Heart right ventricle (tissue), 16 donors: ENCODE measurements around the gene MAFB. TPM values are rescaled to one million over a fixed set of nuclear protein-coding genes. Genes with fewer than 3 reads are reported as not detected.
"Not testable (repeated sequence)": the region's sequence is repeated elsewhere in the genome, so short reads cannot be mapped to it uniquely, and the experiment has no call there.

ENCODE experiments used
- ATAC-seq, 8 donors: fragments of 200-7000 bp; cut with Tn5 transposase; one replicate each; pipeline ENCODE4 v1.9.1; 2020; ENCODE audit warnings: mild to moderate bottlenecking in 8 of 8, moderate library complexity in 8 of 8, moderate number of reproducible peaks in 1 of 8
- DNase-seq, 2 donors: peaks; one replicate each; pipeline ENCODE4 v3.0.0-alpha.2; 2020
- H3K27ac ChIP-seq, 10 donors: fragments of 200-600 bp; sonication (generic) in 2 of 10; one replicate each; pipeline versions ENCODE4 v1.5.0 to v1.8.0; 2020 to 2022; ENCODE audit warnings: mild to moderate bottlenecking in 3 of 10
- H3K27me3 ChIP-seq, 7 donors: fragments of 200-600 bp; one replicate each; pipeline ENCODE4 v1.8.0; 2021 to 2022; ENCODE audit warnings: mild to moderate bottlenecking in 2 of 7
- H3K36me3 ChIP-seq, 9 donors: fragments of 200-600 bp; sonication (generic) in 1 of 9; one replicate each; pipeline versions ENCODE4 v1.5.0 to v1.8.0; 2020 to 2022; ENCODE audit warnings: mild to moderate bottlenecking in 2 of 9
- H3K4me1 ChIP-seq, 9 donors: fragments of 200-600 bp; sonication (generic) in 1 of 9; one replicate each; pipeline versions ENCODE4 v1.5.0 to v1.8.0; 2020 to 2022; ENCODE audit warnings: mild to moderate bottlenecking in 4 of 9
- H3K4me3 ChIP-seq, 10 donors: fragments of 200-600 bp; sonication (generic) in 2 of 10; one replicate each; pipeline versions ENCODE4 v1.5.0 to v1.8.0; 2020 to 2022; ENCODE audit warnings: mild to moderate bottlenecking in 7 of 10, moderate library complexity in 2 of 10
- H3K9me3 ChIP-seq, 11 donors: fragments of 200-600 bp in 10 of 11; sonication (generic) in 2 of 11; one replicate each; pipeline versions ENCODE4 v1.5.0 to v1.8.0; 2013 to 2022; ENCODE audit warnings: mild to moderate bottlenecking in 2 of 11, control low read depth in 1 of 11, moderate library complexity in 1 of 11
- WGBS, 2 donors: extraction: QIAGEN DNeasy Blood & Tissue Kit; methylation state at CpG; one replicate each; pipeline ENCODE4 v1.1.7; 2013; ENCODE audit warnings: inconsistent platforms in 1 of 2; 5-methylcytosine and 5-hydroxymethylcytosine counted together
- intact Hi-C, 10 donors: fragments of 100-400 bp; cut with DNase I; formaldehyde crosslinking; loops; one replicate each; pipeline versions ENCODE4 v1.11.1 to v1.14.2; 2022
- long read RNA-seq, 3 donors: library from polyadenylated mRNA; unstranded; transcript quantifications; one replicate each; pipeline ENCODE4 v2.0.0, GENCODE V29; 2020 to 2021
- polyA plus RNA-seq, 2 donors: library from polyadenylated mRNA; stranded (reverse); fragments of 200-250 nt; gene quantifications; one replicate each; pipeline ENCODE4 v1.2.3, GENCODE V29; 2013
- total RNA-seq, 10 donors: library from RNA; stranded (reverse); fragmentation: NEBNext Ultra II Directional in 3 of 10; extraction: Animal tissue kit (Norgen Biotek cat#: 25700) in 3 of 10; gene quantifications; one replicate each; pipeline versions ENCODE4 v1.2.1 to v1.2.4, GENCODE V29; 2021 to 2023
- TF ChIP-seq, protein P1 (sequence below), 9 donors: fragments of 200-600 bp; sonication (generic) in 2 of 9; IDR thresholded peaks; one replicate each; pipeline versions ENCODE4 v1.5.0 to v1.8.0; 2021 to 2022; ENCODE audit warnings: antibody characterized with exemption in 9 of 9, mild to moderate bottlenecking in 5 of 9, moderate library complexity in 1 of 9
- donor health status: Arrhythmogenic right ventricular cardiomyopathy.
- donor health status: ischemic (EF 13 %, LVEDD 7.1; RV severe dilation, severe dysfunction).
- donor health status: healthy with polysubstance abuse.
- donor health status: DM: no; HTN: yes; CAD: no.
- donor health status: DM: no; HTN: no; CAD: no.
- donor health status: ischemic (EF 25% LVEDD 6.9; RV normal size, moderate dysfunction).
- donor health status: ischemic (EF 25% LVEDD 5.7; RV mildly dilated, moderate dysfunction).
- donor health status: healthy.
- donor health status: DM: yes; HTN: yes; CAD: no.
- donor health status: Ischemic cardiomyopathy.
- donor health status: ischemic (EF 35%, LVEDD 5.7; RV mildly dilated, moderate dysfunction).
- donor health status: nonischemic (EF 11% LVEDD 7.7; RV severe dilation, severe dysfunction).
- donor health status: DM: yes; HTN: yes; CAD: no.
- donor health status: PGD.
- donor health status: ischemic (EF 29% LVEDD 5.4; RV normal size, mild dysfunction).
- donor health status: nonischemic (EF 23%, LVEDD 6.1; RV moderate dilation, normal function).

The MAFB gene
- total RNA-seq, result 10 to 100 TPM in 4 of 10 donors, 1 to 10 TPM in 6; 3.2 to 32.0 (median 7.1) TPM
- 1 to 10 TPM; 3.8 to 6.4 TPM for polyA plus RNA-seq
- long read RNA-seq, donor 1, transcript MAFB-201 (1 exons, 3,393 nt), result major isoform, 31 of 31 reads
- long read RNA-seq, donor 1, partial matches to known transcripts, result 0 of 31 reads
- long read RNA-seq, donor 1, other reads (novel, unspliced or antisense), result 0 of 31 reads
- long read RNA-seq, donor 2, transcript MAFB-201 (1 exons, 3,393 nt), result major isoform, 16 of 16 reads
- long read RNA-seq, donor 2, partial matches to known transcripts, result 0 of 16 reads
- long read RNA-seq, donor 2, other reads (novel, unspliced or antisense), result 0 of 16 reads
- long read RNA-seq, donor 3, transcript MAFB-201 (1 exons, 3,393 nt), result major isoform, 27 of 27 reads
- long read RNA-seq, donor 3, partial matches to known transcripts, result 0 of 27 reads
- long read RNA-seq, donor 3, other reads (novel, unspliced or antisense), result 0 of 27 reads

DNA sequence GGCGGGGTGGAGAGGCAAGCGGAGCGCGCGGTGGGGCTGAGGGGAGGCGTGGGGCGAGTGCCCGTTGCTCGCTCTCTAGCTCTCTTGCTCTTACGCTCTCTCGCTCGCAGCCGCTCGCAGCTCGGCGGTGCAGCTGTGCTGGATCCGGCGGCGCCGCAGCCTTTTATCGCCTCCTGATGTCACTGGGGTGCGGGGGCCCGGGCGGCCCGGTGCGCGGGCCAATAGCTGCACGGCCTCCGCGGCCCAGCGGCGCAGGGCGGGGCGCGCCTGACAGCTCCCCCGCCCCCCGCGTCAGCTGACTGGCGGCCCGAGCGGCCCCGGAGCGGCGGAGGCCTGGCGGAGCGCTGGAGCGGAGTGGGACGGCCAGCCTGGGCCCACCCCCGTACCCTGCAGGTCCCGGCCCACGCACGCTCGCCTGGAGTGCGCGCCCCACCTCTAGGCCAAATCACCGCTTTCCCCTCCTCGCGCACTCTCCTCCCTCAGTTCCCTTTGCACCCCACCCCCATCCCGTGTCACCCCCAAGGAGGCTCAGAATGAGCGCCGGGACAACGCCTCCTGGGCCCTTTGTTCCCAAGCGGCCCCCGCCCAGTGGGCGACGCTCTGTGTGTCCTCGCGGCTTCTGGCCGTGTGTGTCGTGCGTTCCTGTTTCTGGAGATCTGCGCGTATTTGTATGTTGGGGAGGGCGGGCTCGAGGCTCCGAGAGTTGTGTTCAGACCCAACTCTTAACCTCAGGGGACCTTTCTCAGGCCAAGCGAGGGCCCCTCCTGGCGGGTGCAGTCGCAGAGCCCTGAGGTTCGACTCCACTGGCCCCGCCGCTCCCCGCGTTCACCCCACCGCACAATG is at the start of gene MAFB:
Gene MAFB, minus strand, starts transcription at position 137 of the 843 bp plus-strand sequence. CDS start 386 bp downstream, outside the sequence.
- TF ChIP-seq, protein P1, sequence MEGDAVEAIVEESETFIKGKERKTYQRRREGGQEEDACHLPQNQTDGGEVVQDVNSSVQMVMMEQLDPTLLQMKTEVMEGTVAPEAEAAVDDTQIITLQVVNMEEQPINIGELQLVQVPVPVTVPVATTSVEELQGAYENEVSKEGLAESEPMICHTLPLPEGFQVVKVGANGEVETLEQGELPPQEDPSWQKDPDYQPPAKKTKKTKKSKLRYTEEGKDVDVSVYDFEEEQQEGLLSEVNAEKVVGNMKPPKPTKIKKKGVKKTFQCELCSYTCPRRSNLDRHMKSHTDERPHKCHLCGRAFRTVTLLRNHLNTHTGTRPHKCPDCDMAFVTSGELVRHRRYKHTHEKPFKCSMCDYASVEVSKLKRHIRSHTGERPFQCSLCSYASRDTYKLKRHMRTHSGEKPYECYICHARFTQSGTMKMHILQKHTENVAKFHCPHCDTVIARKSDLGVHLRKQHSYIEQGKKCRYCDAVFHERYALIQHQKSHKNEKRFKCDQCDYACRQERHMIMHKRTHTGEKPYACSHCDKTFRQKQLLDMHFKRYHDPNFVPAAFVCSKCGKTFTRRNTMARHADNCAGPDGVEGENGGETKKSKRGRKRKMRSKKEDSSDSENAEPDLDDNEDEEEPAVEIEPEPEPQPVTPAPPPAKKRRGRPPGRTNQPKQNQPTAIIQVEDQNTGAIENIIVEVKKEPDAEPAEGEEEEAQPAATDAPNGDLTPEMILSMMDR (IDR thresholded peaks at IDR 0.05), result no peak
- WGBS, 2 donors, result 0 to 1% methylated on average over 77 to 85 of the region's 85 CpGs
- H3K27me3 ChIP-seq, result peaks cover 18 to 99% (median 55%) of the 10 kb centered on the region in 7 donors
- peak within 1 kb of the TSS; percentile 86 to 99 (median 96) for H3K27ac ChIP-seq
- H3K4me3 ChIP-seq, result peak within 1 kb of the TSS; percentile 45 to 74 (median 68)
- H3K36me3 ChIP-seq, result peaks cover 0 to 13% (median 0%) of the 10 kb centered on the region in 9 donors
- peaks cover 4 to 58% (median 35%) of the 10 kb centered on the region in 9 donors for H3K4me1 ChIP-seq
- DNase-seq (peak; percentile 91 to 95), ATAC-seq (peak; percentile 88 to 96 (median 89))
- H3K9me3 ChIP-seq, result no peaks in the 10 kb centered on the region
- intact Hi-C loops, result loop anchor here in 9 of 10 donors (2.0 to 10.0 kb wide), 12 partner anchors 35 to 1425 kb away; no protein-coding TSS in a partner anchor

DNA sequence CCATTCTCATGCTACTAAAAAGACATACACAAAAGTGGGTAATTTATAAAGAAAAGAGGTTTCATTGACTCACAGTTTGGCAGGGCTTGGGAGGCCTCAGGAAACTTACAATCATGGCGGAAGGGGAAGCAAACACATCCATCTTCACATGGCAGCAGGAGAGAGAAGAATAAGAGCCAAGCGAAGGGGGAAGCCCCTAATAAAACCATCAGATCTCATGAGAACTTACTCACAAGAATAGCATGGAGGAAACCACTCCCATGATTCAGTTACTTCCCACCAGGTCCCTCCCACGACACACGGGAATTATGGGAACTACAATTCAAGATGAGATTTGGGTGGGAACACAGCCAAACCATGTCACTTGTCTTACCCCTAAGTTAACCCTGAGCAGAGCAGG is 47.4 kb upstream of the MAFB start:
- 62 to 70% methylated on average over 4 of the region's 4 CpGs for WGBS, 2 donors
- not testable (repeated sequence) for H3K4me3 ChIP-seq, H3K27ac ChIP-seq, DNase-seq, H3K4me1 ChIP-seq, ATAC-seq, H3K9me3 ChIP-seq, H3K36me3 ChIP-seq
- H3K27me3 ChIP-seq, result peaks cover 0 to 30% (median 7%) of the 10 kb centered on the region in 7 donors
- intact Hi-C loops, result loop anchor here in 1 of 10 donors (10.0 kb wide), 1 partner anchor 208 kb away; no protein-coding TSS in a partner anchor

DNA sequence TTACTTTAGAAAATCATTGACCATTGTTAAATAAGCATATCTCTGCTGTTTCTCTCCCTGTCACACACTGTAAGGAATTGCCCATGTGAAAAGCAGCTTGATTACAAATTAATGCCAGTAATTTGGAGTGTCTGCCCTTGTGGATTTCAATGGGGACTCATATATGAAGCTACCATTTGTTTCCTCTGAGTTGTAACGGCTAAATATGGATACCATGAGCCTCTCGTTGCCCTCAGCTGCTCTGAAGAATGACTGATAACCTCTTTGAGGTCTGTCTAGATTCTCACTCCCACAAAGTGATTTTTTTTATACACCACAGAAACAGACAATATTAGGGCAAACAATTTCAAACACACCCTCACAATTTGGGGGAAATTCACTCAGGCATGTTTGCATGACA is 40.0 kb upstream of the MAFB start:
- no peak overlapping the region for H3K27ac ChIP-seq
- DNase-seq (no peak), ATAC-seq (no peak)
- no peaks in the 10 kb centered on the region for H3K4me1 ChIP-seq
- intact Hi-C loops, result no loop called here
- TF ChIP-seq, protein P1 (IDR thresholded peaks at IDR 0.05), result no peak
- no peak overlapping the region for H3K4me3 ChIP-seq
- H3K36me3 ChIP-seq, result no peaks in the 10 kb centered on the region
- 19 to 32% methylated on average over 2 of the region's 2 CpGs for WGBS, 2 donors
- peaks cover 0 to 20% (median 0%) of the 10 kb centered on the region in 7 donors for H3K27me3 ChIP-seq
- H3K9me3 ChIP-seq, result peaks cover 0 to 14% (median 0%) of the 10 kb centered on the region in 11 donors

DNA sequence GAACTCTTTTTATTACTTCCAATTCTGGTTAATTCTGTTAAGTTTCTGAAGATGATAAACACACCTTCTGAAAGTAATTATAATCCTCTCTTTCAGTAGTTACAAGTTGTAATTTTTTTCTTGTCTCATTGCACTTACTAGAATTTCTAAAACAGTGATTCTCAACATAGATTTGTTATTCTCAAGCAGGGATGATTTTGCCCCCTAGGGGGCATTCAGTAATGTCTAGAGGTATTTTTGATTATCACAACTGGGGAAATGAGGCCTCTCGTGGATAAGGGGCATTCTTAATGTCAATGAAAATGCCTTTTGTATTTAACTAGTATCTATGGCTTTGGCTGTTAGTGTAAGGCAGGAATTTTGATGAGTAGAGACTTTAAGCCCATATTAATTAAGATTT is 39.4 kb upstream of the MAFB start:
- TF ChIP-seq, protein P1 (IDR thresholded peaks at IDR 0.05), result no peak
- H3K4me1 ChIP-seq, result no peaks in the 10 kb centered on the region
- ATAC-seq (no peak), DNase-seq (no peak)
- intact Hi-C loops, result no loop called here
- H3K27me3 ChIP-seq, result peaks cover 0 to 15% (median 0%) of the 10 kb centered on the region in 7 donors
- 26 to 28% methylated on average over 1 of the region's 1 CpG for WGBS, 2 donors
- H3K27ac ChIP-seq, result no peak overlapping the region
- peaks cover 0 to 14% (median 0%) of the 10 kb centered on the region in 11 donors for H3K9me3 ChIP-seq
- no peak overlapping the region for H3K4me3 ChIP-seq
- no peaks in the 10 kb centered on the region for H3K36me3 ChIP-seq
